Measurements from ENCODE around the gene OR10Z1.

DNA sequence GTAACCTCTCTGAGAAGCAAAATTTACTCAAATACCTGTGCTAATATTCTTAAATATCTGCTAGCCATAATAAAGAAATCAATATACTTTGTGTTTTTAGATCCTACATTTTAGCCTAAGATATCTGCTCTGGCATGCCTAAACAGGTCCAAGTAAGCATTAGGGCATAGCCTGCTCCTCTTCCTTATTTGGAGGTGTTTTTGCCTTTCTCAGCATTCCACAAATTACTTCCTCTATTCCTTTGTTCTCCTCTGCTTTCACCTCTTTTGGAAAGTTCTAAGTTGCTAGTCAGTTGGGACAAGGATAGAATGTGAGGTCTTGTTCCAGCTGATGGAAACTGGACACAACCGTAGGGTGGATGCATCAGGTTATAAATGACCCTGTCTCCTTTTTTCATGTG is 18.1 kb upstream of the OR10Z1 start:
- TF ChIP-seq, protein P1, sequence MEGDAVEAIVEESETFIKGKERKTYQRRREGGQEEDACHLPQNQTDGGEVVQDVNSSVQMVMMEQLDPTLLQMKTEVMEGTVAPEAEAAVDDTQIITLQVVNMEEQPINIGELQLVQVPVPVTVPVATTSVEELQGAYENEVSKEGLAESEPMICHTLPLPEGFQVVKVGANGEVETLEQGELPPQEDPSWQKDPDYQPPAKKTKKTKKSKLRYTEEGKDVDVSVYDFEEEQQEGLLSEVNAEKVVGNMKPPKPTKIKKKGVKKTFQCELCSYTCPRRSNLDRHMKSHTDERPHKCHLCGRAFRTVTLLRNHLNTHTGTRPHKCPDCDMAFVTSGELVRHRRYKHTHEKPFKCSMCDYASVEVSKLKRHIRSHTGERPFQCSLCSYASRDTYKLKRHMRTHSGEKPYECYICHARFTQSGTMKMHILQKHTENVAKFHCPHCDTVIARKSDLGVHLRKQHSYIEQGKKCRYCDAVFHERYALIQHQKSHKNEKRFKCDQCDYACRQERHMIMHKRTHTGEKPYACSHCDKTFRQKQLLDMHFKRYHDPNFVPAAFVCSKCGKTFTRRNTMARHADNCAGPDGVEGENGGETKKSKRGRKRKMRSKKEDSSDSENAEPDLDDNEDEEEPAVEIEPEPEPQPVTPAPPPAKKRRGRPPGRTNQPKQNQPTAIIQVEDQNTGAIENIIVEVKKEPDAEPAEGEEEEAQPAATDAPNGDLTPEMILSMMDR (conservative IDR thresholded peaks at IDR 0.05 in 1 of 2, IDR thresholded peaks at IDR 0.05 in 1 of 2; ENCODE audit: low read depth in 1 of 2, low read length in 2 of 2): no peak
- no peak for TF ChIP-seq EZH2 (IDR thresholded peaks at IDR 0.05; ENCODE audit: low read length, missing control alignments)

Data from fibroblast of lung (primary cell).